Cardiac muscle cell (in vitro differentiated cells and primary cell): ENCODE measurements around the gene SP6. TPM values are rescaled to one million over a fixed set of nuclear protein-coding genes. Genes with fewer than 3 reads are reported as not detected.

Experiments
- DNase-seq, 2 donors: peaks; one replicate each; pipeline versions ENCODE4 v3.0.0 to v3.0.0-alpha.2; 2010 to 2017; ENCODE audit warnings: low read depth in 1 of 2, low spot score in 1 of 2
- H3K27ac ChIP-seq: fragments of 200-600 bp; sonication (generic); 2 replicates; pipeline ENCODE4 v1.5.1; 2016
- H3K27me3 ChIP-seq: fragments of 200-600 bp; sonication (generic); 2 replicates; pipeline ENCODE4 v1.6.0; 2016; ENCODE audit warnings: control low read depth
- H3K36me3 ChIP-seq: fragments of 200-600 bp; sonication (generic); 2 replicates; pipeline ENCODE4 v1.5.1; 2016; ENCODE audit warnings: control low read depth
- H3K4me1 ChIP-seq: fragments of 200-600 bp; sonication (generic); 2 replicates; pipeline ENCODE4 v1.8.1; 2017; ENCODE audit warnings: low read depth, mild to moderate bottlenecking, mixed run types
- H3K4me3 ChIP-seq: fragments of 200-600 bp; sonication (generic); 2 replicates; pipeline ENCODE4 v1.5.1; 2016; ENCODE audit warnings: mild to moderate bottlenecking
- H3K9me3 ChIP-seq: fragments of 200-600 bp; sonication (generic); 2 replicates; pipeline ENCODE4 v1.5.1; 2017; ENCODE audit warnings: low read depth, mild to moderate bottlenecking, control low read depth
- CTCF ChIP-seq: IDR thresholded peaks from 2 replicates; pipeline ENCODE4 v1.5.1; 2012; ENCODE audit warnings: low read depth, mild to moderate bottlenecking, low read length
- polyA plus RNA-seq: library from polyadenylated mRNA; unstranded; fragments of >200 nt; fragmentation: Nextera tagmentation; extraction: Ambion mirVana; gene quantifications from 2 replicates; pipeline ENCODE4 v1.2.1, GENCODE V29; 2016
- total RNA-seq: library from RNA; depleted of rRNA; stranded (reverse); fragments of >200 nt; gene quantifications from 2 replicates; pipeline ENCODE4 v1.2.3, GENCODE V29; 2016

The SP6 gene
- total and polyA plus RNA-seq, 2 experiments from 2014 or later, result 5.0 to 5.8 TPM

GRCh38 chr17:47819475-47819874 is 31.5 kb downstream of the SP6 start:
- H3K27ac ChIP-seq, result no peak overlapping the region

GRCh38 chr17:47818002-47818695 is 32.8 kb downstream of the SP6 start:
- Histone ChIP-seq H3K36me3 (peaks cover 5% of the 10 kb centered on the region), H3K4me1 (peaks cover 8% of the 10 kb centered on the region), H3K4me3 (no peak overlapping the region), H3K9me3 (no peaks in the 10 kb centered on the region), H3K27me3 (no peaks in the 10 kb centered on the region), H3K27ac (no peak overlapping the region)
- no peak for TF ChIP-seq CTCF
- DNase-seq, result no peak

More at GRCh38 chr17:47819475-47819874, 31.5 kb downstream of the SP6 start:
- H3K4me1 ChIP-seq, result peaks cover 8% of the 10 kb centered on the region
- H3K9me3 ChIP-seq, result no peaks in the 10 kb centered on the region
- no peak for DNase-seq
- H3K4me3 ChIP-seq, result no peak overlapping the region
- H3K27me3 ChIP-seq, result no peaks in the 10 kb centered on the region
- H3K36me3 ChIP-seq, result peaks cover 5% of the 10 kb centered on the region
- no peak for TF ChIP-seq CTCF

GRCh38 chr17:47816947-47817346 is 34.0 kb downstream of the SP6 start:
- DNase-seq, result no peak
- TF ChIP-seq CTCF, result no peak

GRCh38 chr17:47816111-47816735 is 34.7 kb downstream of the SP6 start:
- H3K9me3 ChIP-seq, result no peaks in the 10 kb centered on the region
- no peak for TF ChIP-seq CTCF

More at GRCh38 chr17:47816947-47817346, 34.0 kb downstream of the SP6 start:
- H3K4me1 ChIP-seq, result peaks cover 6% of the 10 kb centered on the region
- no peak overlapping the region for H3K4me3 ChIP-seq
- H3K27ac ChIP-seq, result no peak overlapping the region
- no peaks in the 10 kb centered on the region for H3K27me3 ChIP-seq
- no peaks in the 10 kb centered on the region for H3K9me3 ChIP-seq
- peaks cover 5% of the 10 kb centered on the region for H3K36me3 ChIP-seq

GRCh38 chr17:47815106-47815918 is 35.7 kb downstream of the SP6 start:
- DNase-seq, result no peak
- Histone ChIP-seq H3K4me1 (no peaks in the 10 kb centered on the region), H3K4me3 (no peak overlapping the region), H3K27me3 (no peaks in the 10 kb centered on the region), H3K36me3 (peaks cover 5% of the 10 kb centered on the region), H3K9me3 (no peaks in the 10 kb centered on the region), H3K27ac (no peak overlapping the region)
- TF ChIP-seq CTCF, result no peak

More at GRCh38 chr17:47816111-47816735, 34.7 kb downstream of the SP6 start:
- Histone ChIP-seq H3K27me3 (no peaks in the 10 kb centered on the region), H3K36me3 (peaks cover 5% of the 10 kb centered on the region), H3K4me1 (peaks cover 3% of the 10 kb centered on the region), H3K27ac (no peak overlapping the region), H3K4me3 (no peak overlapping the region)
- no peak for DNase-seq
